Activated naive CD8-positive, alpha-beta T cell treated with anti-CD3 and anti-CD28 coated beads, Interleukin-2, amount 50 U/mL, for 24 hours (primary cell): ENCODE measurements around the gene ABCB8.
"Not testable (repeated sequence)": the region's sequence is repeated elsewhere in the genome, so short reads cannot be mapped to it uniquely, and the experiment has no call there.

Experiments used
- ATAC-seq: fragments of 150-1000 bp; cut with Tn5 transposase; one replicate; pipeline ENCODE4 v1.10.0; 2021
- DNase-seq: peaks from one replicate; pipeline ENCODE4 v3.0.0; 2021
- H3K27ac Mint-ChIP-seq: one replicate; pipeline ENCODE4 v1.8.0; 2021; ENCODE audit warnings: mild to moderate bottlenecking, mixed read lengths
- H3K27me3 Mint-ChIP-seq: one replicate; pipeline ENCODE4 v1.8.0; 2021; ENCODE audit warnings: mixed read lengths
- H3K36me3 Mint-ChIP-seq: one replicate; pipeline ENCODE4 v1.8.0; 2021; ENCODE audit warnings: low read depth, mixed read lengths
- H3K4me1 Mint-ChIP-seq: one replicate; pipeline ENCODE4 v1.8.0; 2021; ENCODE audit warnings: mixed read lengths
- H3K4me3 Mint-ChIP-seq: one replicate; pipeline ENCODE4 v1.8.0; 2021; ENCODE audit warnings: mild to moderate bottlenecking, moderate library complexity, mixed read lengths
- H3K9me3 Mint-ChIP-seq: one replicate; pipeline ENCODE4 v1.8.0; 2021; ENCODE audit warnings: mixed read lengths

ABCB8 gene

GRCh38 chr7:151028948-151029501, 775 bp downstream of the ABCB8 start:
- Mint-ChIP-seq H3K27ac (peak overlapping the region; percentile 96), H3K4me3 (peak overlapping the region; percentile 98), H3K27me3 (no peaks in the 10 kb centered on the region), H3K36me3 (peaks cover 8% of the 10 kb centered on the region), H3K4me1 (peaks cover 23% of the 10 kb centered on the region), H3K9me3 (no peaks in the 10 kb centered on the region)
- ATAC-seq: no peak
- DNase-seq: no peak

- no peak overlapping the region for H3K27ac Mint-ChIP-seq
- ATAC-seq (no peak), DNase-seq (no peak)
- H3K27me3 Mint-ChIP-seq: no peaks in the 10 kb centered on the region
- H3K36me3 Mint-ChIP-seq: peaks cover 8% of the 10 kb centered on the region
- peaks cover 23% of the 10 kb centered on the region for H3K4me1 Mint-ChIP-seq
- H3K9me3 Mint-ChIP-seq: no peaks in the 10 kb centered on the region
- no peak overlapping the region for H3K4me3 Mint-ChIP-seq
Measured at GRCh38 chr7:151031011-151031410, 2.8 kb downstream of the ABCB8 start.

- Mint-ChIP-seq H3K4me1 (peaks cover 13% of the 10 kb centered on the region), H3K9me3 (no peaks in the 10 kb centered on the region), H3K36me3 (peaks cover 10% of the 10 kb centered on the region), H3K27me3 (no peaks in the 10 kb centered on the region), H3K27ac (no peak overlapping the region), H3K4me3 (no peak overlapping the region)
- no peak for ATAC-seq
- no peak for DNase-seq
Measured at GRCh38 chr7:151032936-151033863, 5.0 kb downstream of the ABCB8 start.

GRCh38 chr7:151033864-151034249, 5.6 kb downstream of the ABCB8 start:
- H3K9me3 Mint-ChIP-seq: no peaks in the 10 kb centered on the region
- no peak overlapping the region for H3K4me3 Mint-ChIP-seq
- peaks cover 17% of the 10 kb centered on the region for H3K4me1 Mint-ChIP-seq
- no peak overlapping the region for H3K27ac Mint-ChIP-seq
- H3K36me3 Mint-ChIP-seq: peaks cover 8% of the 10 kb centered on the region
- ATAC-seq: no peak
- DNase-seq: no peak
- no peaks in the 10 kb centered on the region for H3K27me3 Mint-ChIP-seq

GRCh38 chr7:151034312-151035025, 6.2 kb downstream of the ABCB8 start:
- H3K4me3 Mint-ChIP-seq: no peak overlapping the region
- H3K27ac Mint-ChIP-seq: no peak overlapping the region
- H3K27me3 Mint-ChIP-seq: no peaks in the 10 kb centered on the region
- no peaks in the 10 kb centered on the region for H3K9me3 Mint-ChIP-seq
- no peak for ATAC-seq
- DNase-seq: no peak
- H3K4me1 Mint-ChIP-seq: peaks cover 17% of the 10 kb centered on the region
- peaks cover 8% of the 10 kb centered on the region for H3K36me3 Mint-ChIP-seq

GRCh38 chr7:151035026-151035717, 6.9 kb downstream of the ABCB8 start:
- H3K27ac Mint-ChIP-seq: no peak overlapping the region

GRCh38 chr7:151035902-151036301, 7.7 kb downstream of the ABCB8 start:
- DNase-seq: no peak
- H3K4me1 Mint-ChIP-seq: peaks cover 23% of the 10 kb centered on the region
- H3K36me3 Mint-ChIP-seq: peaks cover 6% of the 10 kb centered on the region
- no peak overlapping the region for H3K4me3 Mint-ChIP-seq
- H3K9me3 Mint-ChIP-seq: no peaks in the 10 kb centered on the region
- no peak overlapping the region for H3K27ac Mint-ChIP-seq
- no peak for ATAC-seq
- no peaks in the 10 kb centered on the region for H3K27me3 Mint-ChIP-seq

More at GRCh38 chr7:151035026-151035717, 6.9 kb downstream of the ABCB8 start:
- no peaks in the 10 kb centered on the region for H3K9me3 Mint-ChIP-seq
- ATAC-seq (no peak), DNase-seq (no peak)
- H3K27me3 Mint-ChIP-seq: no peaks in the 10 kb centered on the region
- no peak overlapping the region for H3K4me3 Mint-ChIP-seq
- peaks cover 6% of the 10 kb centered on the region for H3K36me3 Mint-ChIP-seq
- H3K4me1 Mint-ChIP-seq: peaks cover 20% of the 10 kb centered on the region

GRCh38 chr7:151038951-151039849, 10.9 kb downstream of the ABCB8 start:
- DNase-seq: peak; percentile 88
- Mint-ChIP-seq H3K27me3 (no peaks in the 10 kb centered on the region), H3K9me3 (no peaks in the 10 kb centered on the region), H3K27ac (peak overlapping the region; percentile 84), H3K36me3 (peaks cover 2% of the 10 kb centered on the region), H3K4me1 (peaks cover 25% of the 10 kb centered on the region), H3K4me3 (peak overlapping the region; percentile 19)
- ATAC-seq: peak; percentile 96

GRCh38 chr7:151039850-151040548, 11.7 kb downstream of the ABCB8 start:
- Mint-ChIP-seq H3K27me3 (no peaks in the 10 kb centered on the region), H3K36me3 (peaks cover 2% of the 10 kb centered on the region), H3K4me3 (no peak overlapping the region), H3K27ac (peak overlapping the region; percentile 84), H3K9me3 (no peaks in the 10 kb centered on the region), H3K4me1 (peaks cover 25% of the 10 kb centered on the region)
- no peak for ATAC-seq
- no peak for DNase-seq

- ATAC-seq (no peak), DNase-seq (no peak)
- Mint-ChIP-seq H3K4me3 (no peak overlapping the region), H3K27ac (no peak overlapping the region), H3K27me3 (no peaks in the 10 kb centered on the region), H3K4me1 (peaks cover 25% of the 10 kb centered on the region), H3K9me3 (no peaks in the 10 kb centered on the region), H3K36me3 (peaks cover 2% of the 10 kb centered on the region)
Measured at GRCh38 chr7:151040616-151041375, 12.5 kb downstream of the ABCB8 start.

- peaks cover 22% of the 10 kb centered on the region for H3K4me1 Mint-ChIP-seq
- not testable (repeated sequence) for H3K27me3 Mint-ChIP-seq, H3K4me3 Mint-ChIP-seq, H3K27ac Mint-ChIP-seq, ATAC-seq, DNase-seq, H3K36me3 Mint-ChIP-seq, H3K9me3 Mint-ChIP-seq
Measured at GRCh38 chr7:151043449-151043848, 15.2 kb downstream of the ABCB8 start.

- DNase-seq (no peak), ATAC-seq (no peak)
- H3K27me3 Mint-ChIP-seq: no peaks in the 10 kb centered on the region
- H3K9me3 Mint-ChIP-seq: no peaks in the 10 kb centered on the region
- peaks cover 17% of the 10 kb centered on the region for H3K4me1 Mint-ChIP-seq
- no peak overlapping the region for H3K4me3 Mint-ChIP-seq
- no peak overlapping the region for H3K27ac Mint-ChIP-seq
- no peaks in the 10 kb centered on the region for H3K36me3 Mint-ChIP-seq
Measured at GRCh38 chr7:151043959-151044358, 15.7 kb downstream of the ABCB8 start.

- H3K4me1 Mint-ChIP-seq: peaks cover 4% of the 10 kb centered on the region
- no peaks in the 10 kb centered on the region for H3K36me3 Mint-ChIP-seq
- DNase-seq (no peak), ATAC-seq (no peak)
- no peaks in the 10 kb centered on the region for H3K27me3 Mint-ChIP-seq
- H3K27ac Mint-ChIP-seq: no peak overlapping the region
- no peak overlapping the region for H3K4me3 Mint-ChIP-seq
- H3K9me3 Mint-ChIP-seq: no peaks in the 10 kb centered on the region
Measured at GRCh38 chr7:151045262-151045661, 17.0 kb downstream of the ABCB8 start.
